ENCODE results near the gene CCIN.

Gene CCIN

GRCh38 chr9:36141288-36141687 lies 27.9 kb upstream of the CCIN start:
- no peak for DNase-seq (ENCODE audit: extremely low read depth, low read depth)
- peak; percentile 55 for TF ChIP-seq CTCF (IDR thresholded peaks at IDR 0.05; ENCODE audit: low read depth, low read length)

GRCh38 chr9:36141761-36142160 lies 27.4 kb upstream of the CCIN start:
- no peak for DNase-seq (ENCODE audit: extremely low read depth, low read depth)
- TF ChIP-seq CTCF (IDR thresholded peaks at IDR 0.05; ENCODE audit: low read depth, low read length): no peak

- no peak for DNase-seq (ENCODE audit: extremely low read depth, low read depth)
- TF ChIP-seq CTCF (IDR thresholded peaks at IDR 0.05; ENCODE audit: low read depth, low read length): no peak
These were observed 26.5 kb upstream of the CCIN start for GRCh38 chr9:36142510-36143244.

GRCh38 chr9:36143245-36143641 lies 25.9 kb upstream of the CCIN start:
- DNase-seq (ENCODE audit: extremely low read depth, low read depth): no peak
- no peak for TF ChIP-seq CTCF (IDR thresholded peaks at IDR 0.05; ENCODE audit: low read depth, low read length)

GRCh38 chr9:36144309-36145232 lies 24.6 kb upstream of the CCIN start:
- DNase-seq (ENCODE audit: extremely low read depth, low read depth): no peak
- TF ChIP-seq CTCF (IDR thresholded peaks at IDR 0.05; ENCODE audit: low read depth, low read length): no peak

GRCh38 chr9:36145970-36146369 lies 23.2 kb upstream of the CCIN start:
- no peak for DNase-seq (ENCODE audit: extremely low read depth, low read depth)
- TF ChIP-seq CTCF (IDR thresholded peaks at IDR 0.05; ENCODE audit: low read depth, low read length): no peak

- no peak for DNase-seq (ENCODE audit: extremely low read depth, low read depth)
- no peak for TF ChIP-seq CTCF (IDR thresholded peaks at IDR 0.05; ENCODE audit: low read depth, low read length)
These were observed 22.5 kb upstream of the CCIN start for GRCh38 chr9:36146651-36147050.
